ENCODE results near the gene DIP2C.

DIP2C gene

DNA sequence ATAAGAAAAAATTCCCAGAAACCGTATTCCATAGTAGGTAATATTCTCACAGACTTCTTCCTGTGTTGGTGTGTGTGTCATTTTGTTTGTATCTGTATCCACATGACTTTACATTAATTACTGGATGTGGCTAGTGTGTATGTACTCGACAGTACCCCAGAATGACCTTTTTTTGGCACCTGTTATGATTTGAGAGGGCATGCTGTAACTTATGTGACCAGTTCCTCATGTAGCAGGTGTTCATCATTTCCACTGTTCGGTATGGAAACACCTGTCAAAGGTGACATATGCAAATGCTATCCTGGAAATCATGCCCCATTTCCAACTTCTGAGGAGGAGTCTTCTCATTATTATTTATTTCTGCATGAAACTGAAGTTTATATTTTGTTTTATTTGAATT, 464.9 kb downstream of the DIP2C start:
- no peak for DNase-seq (ENCODE audit: low spot score)

Data from CD4-positive, alpha-beta T cell treated with Interleukin-15 for 4 hours (primary cell).